ENCODE measurements around the gene E2F8.

The E2F8 gene

DNA sequence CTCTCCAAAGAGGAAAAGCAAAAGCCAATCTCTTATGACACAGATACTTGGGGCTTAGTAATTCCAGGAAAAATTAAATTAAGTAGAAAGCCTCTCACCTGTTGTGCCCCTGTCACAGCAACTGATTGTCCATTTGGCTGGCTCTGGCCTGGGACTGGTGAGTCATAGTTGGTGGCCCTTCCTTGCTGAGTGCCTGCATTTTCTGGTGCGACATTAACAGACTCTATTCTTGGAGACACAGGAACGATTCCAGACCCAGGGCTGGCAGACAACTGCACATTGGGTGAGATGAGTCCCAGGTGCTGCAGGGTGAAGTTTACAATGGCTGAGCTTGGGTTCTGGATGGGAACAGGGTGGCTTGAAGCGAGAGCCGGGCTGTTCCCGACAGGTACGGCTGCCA lies 15.6 kb downstream of the E2F8 start:
- H3K9ac ChIP-seq (ENCODE audit: low read length) = no peak overlapping the region
- no peaks in the 10 kb centered on the region for H3K27me3 ChIP-seq (ENCODE audit: low read length)
- H3K36me3 ChIP-seq (ENCODE audit: low read length) = peaks cover 64% of the 10 kb centered on the region

DNA sequence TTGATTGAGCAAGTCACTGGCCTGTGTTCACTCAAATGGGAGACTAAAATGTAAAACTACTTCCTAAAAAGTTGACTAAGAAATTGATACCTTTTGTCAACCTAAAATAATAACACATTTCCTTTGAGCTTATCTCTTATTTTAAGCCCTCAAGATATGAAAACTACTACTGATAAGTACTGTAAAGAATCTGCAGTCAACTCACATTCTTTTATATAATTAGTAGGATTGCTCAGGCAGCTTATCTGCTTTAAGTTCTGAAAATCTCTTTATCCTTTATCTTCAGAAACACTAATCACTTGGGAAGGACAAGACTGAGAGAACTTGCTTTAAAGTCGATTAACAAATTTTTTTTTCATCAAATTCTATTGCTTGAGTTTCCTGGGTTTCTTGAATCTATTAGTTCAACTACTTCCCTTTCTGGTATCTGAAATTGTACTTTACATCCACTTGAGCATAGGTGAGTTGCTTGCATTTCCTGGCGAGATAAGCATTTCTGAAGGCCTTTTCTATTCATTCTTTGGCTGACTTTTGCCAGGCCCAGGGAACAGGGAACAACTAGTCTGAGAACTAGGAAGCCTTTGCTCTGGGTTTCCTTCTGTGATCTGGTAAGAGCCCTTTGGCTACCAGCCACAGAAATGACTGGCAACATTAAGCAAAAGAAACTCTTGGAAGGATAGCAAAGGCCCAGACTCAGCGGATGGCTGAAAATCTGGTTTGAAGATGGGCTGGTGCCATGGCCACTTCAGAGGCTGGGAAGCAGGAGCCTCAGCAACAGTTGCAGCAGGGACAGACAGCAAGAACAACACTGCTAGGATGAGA lies 19.6 kb downstream of the E2F8 start:
- peaks cover 25% of the 10 kb centered on the region for H3K36me3 ChIP-seq (ENCODE audit: low read length)
- no peak for TF ChIP-seq EZH2phosphoT487 (conservative IDR thresholded peaks at IDR 0.05; ENCODE audit: low read length)
- TF ChIP-seq, protein P1, sequence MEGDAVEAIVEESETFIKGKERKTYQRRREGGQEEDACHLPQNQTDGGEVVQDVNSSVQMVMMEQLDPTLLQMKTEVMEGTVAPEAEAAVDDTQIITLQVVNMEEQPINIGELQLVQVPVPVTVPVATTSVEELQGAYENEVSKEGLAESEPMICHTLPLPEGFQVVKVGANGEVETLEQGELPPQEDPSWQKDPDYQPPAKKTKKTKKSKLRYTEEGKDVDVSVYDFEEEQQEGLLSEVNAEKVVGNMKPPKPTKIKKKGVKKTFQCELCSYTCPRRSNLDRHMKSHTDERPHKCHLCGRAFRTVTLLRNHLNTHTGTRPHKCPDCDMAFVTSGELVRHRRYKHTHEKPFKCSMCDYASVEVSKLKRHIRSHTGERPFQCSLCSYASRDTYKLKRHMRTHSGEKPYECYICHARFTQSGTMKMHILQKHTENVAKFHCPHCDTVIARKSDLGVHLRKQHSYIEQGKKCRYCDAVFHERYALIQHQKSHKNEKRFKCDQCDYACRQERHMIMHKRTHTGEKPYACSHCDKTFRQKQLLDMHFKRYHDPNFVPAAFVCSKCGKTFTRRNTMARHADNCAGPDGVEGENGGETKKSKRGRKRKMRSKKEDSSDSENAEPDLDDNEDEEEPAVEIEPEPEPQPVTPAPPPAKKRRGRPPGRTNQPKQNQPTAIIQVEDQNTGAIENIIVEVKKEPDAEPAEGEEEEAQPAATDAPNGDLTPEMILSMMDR (IDR thresholded peaks at IDR 0.05; ENCODE audit: insufficient read depth, low read length, poor library complexity, severe bottlenecking) = no peak
- no peak overlapping the region for H3K4me3 ChIP-seq (ENCODE audit: insufficient read depth, low read length, poor library complexity, severe bottlenecking)
- no peaks in the 10 kb centered on the region for H3K79me2 ChIP-seq (ENCODE audit: insufficient read depth, low read length)
- no peak overlapping the region for H3K4me2 ChIP-seq (ENCODE audit: low read depth, low read length, poor library complexity, severe bottlenecking)
- H3K27ac ChIP-seq (ENCODE audit: low read depth, low read length) = no peak overlapping the region
- H3K27me3 ChIP-seq (ENCODE audit: low read length) = 0 out of 2 replicates have a peak, but pooled peaks cover 3% of the 10 kb centered on the region
- H3K9me2 ChIP-seq (replicated peaks; ENCODE audit: insufficient read depth, low read length) = no peaks in the 10 kb centered on the region
- no peaks in the 10 kb centered on the region for H3K9me3 ChIP-seq (ENCODE audit: insufficient read depth, low read length)
- no peak overlapping the region for H3K9ac ChIP-seq (ENCODE audit: low read length)
- H4K20me1 ChIP-seq (ENCODE audit: low read depth, low read length) = no peaks in the 10 kb centered on the region
- peaks cover 30% of the 10 kb centered on the region for H3F3A ChIP-seq (ENCODE audit: insufficient read depth)
- H2AFZ ChIP-seq (ENCODE audit: low read depth, low read length, severe bottlenecking) = no peak overlapping the region

More for the DNA sequence above, 15.6 kb downstream of the E2F8 start:
- H2AFZ ChIP-seq (ENCODE audit: low read depth, low read length, severe bottlenecking) = no peak overlapping the region
- H3K27ac ChIP-seq (ENCODE audit: low read depth, low read length) = no peak overlapping the region
- H3K9me3 ChIP-seq (ENCODE audit: insufficient read depth, low read length) = no peaks in the 10 kb centered on the region
- TF ChIP-seq EZH2phosphoT487 (conservative IDR thresholded peaks at IDR 0.05; ENCODE audit: low read length) = no peak
- TF ChIP-seq, protein P1 (IDR thresholded peaks at IDR 0.05; ENCODE audit: insufficient read depth, low read length, poor library complexity, severe bottlenecking) = no peak
- H4K20me1 ChIP-seq (ENCODE audit: low read depth, low read length) = no peaks in the 10 kb centered on the region
- H3K4me2 ChIP-seq (ENCODE audit: low read depth, low read length, poor library complexity, severe bottlenecking) = no peak overlapping the region
- H3K4me3 ChIP-seq (ENCODE audit: insufficient read depth, low read length, poor library complexity, severe bottlenecking) = no peak overlapping the region
- H3K79me2 ChIP-seq (ENCODE audit: insufficient read depth, low read length) = no peaks in the 10 kb centered on the region
- peaks cover 38% of the 10 kb centered on the region for H3F3A ChIP-seq (ENCODE audit: insufficient read depth)
- no peaks in the 10 kb centered on the region for H3K9me2 ChIP-seq (replicated peaks; ENCODE audit: insufficient read depth, low read length)

DNA sequence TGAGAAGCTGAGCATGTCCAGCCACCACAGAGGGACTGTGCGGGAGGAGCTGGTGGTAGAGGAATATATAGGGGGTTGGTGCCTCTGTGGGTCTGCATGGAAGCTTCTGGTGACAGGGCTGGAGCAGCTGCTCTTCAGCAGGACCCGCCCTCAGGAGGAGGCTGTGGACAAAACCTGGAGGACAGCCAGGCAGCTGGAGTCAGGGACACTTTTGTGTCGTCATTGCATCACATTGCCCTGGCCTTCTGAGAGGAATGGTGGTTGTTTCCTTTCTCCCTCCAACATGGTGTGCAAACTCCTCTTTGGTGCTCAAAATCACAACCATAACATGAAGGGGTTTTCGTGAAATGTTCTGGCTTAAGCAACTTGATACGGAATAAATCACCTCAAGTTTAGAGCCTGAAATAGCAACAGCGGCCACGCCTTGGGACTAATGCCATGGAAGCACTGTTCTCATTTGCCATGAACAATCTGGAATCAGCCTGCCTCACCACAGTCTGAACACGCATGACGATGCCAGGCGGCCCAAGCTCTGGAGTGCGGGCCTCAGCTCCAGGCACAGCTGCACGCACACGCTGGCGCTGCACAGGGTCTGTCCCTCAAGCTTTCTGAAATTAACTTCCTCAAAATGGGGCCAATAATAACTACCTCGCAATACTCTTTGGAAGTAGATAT lies 21.8 kb downstream of the E2F8 start:
- H3K9me3 ChIP-seq (ENCODE audit: insufficient read depth, low read length) = no peaks in the 10 kb centered on the region
- H3K9me2 ChIP-seq (replicated peaks; ENCODE audit: insufficient read depth, low read length) = no peaks in the 10 kb centered on the region
- no peak overlapping the region for H3K9ac ChIP-seq (ENCODE audit: low read length)
- TF ChIP-seq, protein P1 (IDR thresholded peaks at IDR 0.05; ENCODE audit: insufficient read depth, low read length, poor library complexity, severe bottlenecking) = no peak
- TF ChIP-seq EZH2phosphoT487 (conservative IDR thresholded peaks at IDR 0.05; ENCODE audit: low read length) = no peak
- no peaks in the 10 kb centered on the region for H3K79me2 ChIP-seq (ENCODE audit: insufficient read depth, low read length)
- H3K27me3 ChIP-seq (ENCODE audit: low read length) = 0 out of 2 replicates have a peak, but pooled peaks cover 3% of the 10 kb centered on the region
- no peak overlapping the region for H3K27ac ChIP-seq (ENCODE audit: low read depth, low read length)
- peaks cover 5% of the 10 kb centered on the region; the same call in 1 of the 2 replicates for H3K36me3 ChIP-seq (ENCODE audit: low read length)
- H3K4me2 ChIP-seq (ENCODE audit: low read depth, low read length, poor library complexity, severe bottlenecking) = no peak overlapping the region
- peaks cover 24% of the 10 kb centered on the region for H3F3A ChIP-seq (ENCODE audit: insufficient read depth)
- H2AFZ ChIP-seq (ENCODE audit: low read depth, low read length, severe bottlenecking) = no peak overlapping the region
- H3K4me3 ChIP-seq (ENCODE audit: insufficient read depth, low read length, poor library complexity, severe bottlenecking) = no peak overlapping the region
- H4K20me1 ChIP-seq (ENCODE audit: low read depth, low read length) = no peaks in the 10 kb centered on the region

All from SU-DHL-6 (cell line).